Measurements from ENCODE around the gene STK16. TPM values are rescaled to one million over a fixed set of nuclear protein-coding genes. Genes with fewer than 3 reads are reported as not detected.

Gene STK16
- total RNA-seq, 3 donors from 2014 or later: 13.1 to 18.1 (median 16.4) TPM

- Histone ChIP-seq H3K27me3 (no peaks in the 10 kb centered on the region), H3K36me3 (no peaks in the 10 kb centered on the region), H3K9me3 (no peaks in the 10 kb centered on the region), H3K4me1 (peaks cover 5 to 13% of the 10 kb centered on the region in 2 donors), H3K4me3 (peak overlapping the region; percentile 70 to 73 (median 71)), H3K27ac (peak overlapping the region; percentile 91 to 97)
- intact Hi-C loops (cut with DNase I; ENCODE audit: low total_unique reads): no loop called here
- no peak for DNase-seq (ENCODE audit: low spot score in 2 of 2)
- no peak for TF ChIP-seq CTCF (IDR thresholded peaks at IDR 0.05)
- no peak for TF ChIP-seq POLR2A (IDR thresholded peaks at IDR 0.05)
- no peak for TF ChIP-seq POLR2AphosphoS5 (IDR thresholded peaks at IDR 0.05)
Measured at GRCh38 chr2:219207134-219207883, 38.0 kb upstream of the STK16 start.

- Histone ChIP-seq H3K36me3 (no peaks in the 10 kb centered on the region), H3K27ac (peak overlapping the region; percentile 91 to 97)
- intact Hi-C loops (cut with DNase I; ENCODE audit: low total_unique reads): no loop called here
Measured at GRCh38 chr2:219207884-219208740, 37.2 kb upstream of the STK16 start.

GRCh38 chr2:219209236-219210195 is 35.8 kb upstream of the STK16 start:
- intact Hi-C loops (cut with DNase I; ENCODE audit: low total_unique reads): no loop called here
- H3K27ac ChIP-seq: peak overlapping the region; percentile 2 to 91
- DNase-seq (ENCODE audit: low spot score in 2 of 2): no peak
- H3K27me3 ChIP-seq: no peaks in the 10 kb centered on the region
- peaks cover 5 to 13% of the 10 kb centered on the region in 2 donors for H3K4me1 ChIP-seq
- TF ChIP-seq CTCF (IDR thresholded peaks at IDR 0.05) (no peak), POLR2AphosphoS5 (IDR thresholded peaks at IDR 0.05) (no peak), POLR2A (IDR thresholded peaks at IDR 0.05) (no peak)
- H3K36me3 ChIP-seq: no peaks in the 10 kb centered on the region
- no peak overlapping the region for H3K4me3 ChIP-seq
- no peaks in the 10 kb centered on the region for H3K9me3 ChIP-seq

More at GRCh38 chr2:219207884-219208740, 37.2 kb upstream of the STK16 start:
- Histone ChIP-seq H3K27me3 (no peaks in the 10 kb centered on the region), H3K4me1 (peaks cover 5 to 13% of the 10 kb centered on the region in 2 donors), H3K4me3 (peak overlapping the region in 2 of 3 donors; percentile 70 to 71), H3K9me3 (no peaks in the 10 kb centered on the region)
- no peak for DNase-seq (ENCODE audit: low spot score in 2 of 2)
- no peak for TF ChIP-seq CTCF (IDR thresholded peaks at IDR 0.05)
- TF ChIP-seq POLR2AphosphoS5 (IDR thresholded peaks at IDR 0.05): no peak
- no peak for TF ChIP-seq POLR2A (IDR thresholded peaks at IDR 0.05)

GRCh38 chr2:219210196-219210885 is 34.9 kb upstream of the STK16 start:
- DNase-seq (ENCODE audit: low spot score in 2 of 2): no peak
- Histone ChIP-seq H3K27me3 (no peaks in the 10 kb centered on the region), H3K4me3 (no peak overlapping the region), H3K36me3 (no peaks in the 10 kb centered on the region), H3K9me3 (no peaks in the 10 kb centered on the region), H3K4me1 (peaks cover 5 to 13% of the 10 kb centered on the region in 2 donors), H3K27ac (no peak overlapping the region)
- TF ChIP-seq CTCF (IDR thresholded peaks at IDR 0.05): no peak
- no peak for TF ChIP-seq POLR2A (IDR thresholded peaks at IDR 0.05)
- no peak for TF ChIP-seq POLR2AphosphoS5 (IDR thresholded peaks at IDR 0.05)
- intact Hi-C loops (cut with DNase I; ENCODE audit: low total_unique reads): no loop called here

Data from breast epithelium (tissue), 4 donors.